Keratinocyte (primary cell): ENCODE data around the gene ERC1. TPM values are rescaled to one million over a fixed set of nuclear protein-coding genes. Genes with fewer than 3 reads are reported as not detected.

ENCODE experiments used
- DNase-seq: peaks from one replicate; pipeline ENCODE4 v3.0.0-alpha.2; 2011; ENCODE audit warnings: low read depth, missing footprints, low spot score
- FAIRE-seq: peaks from 2 replicates; lab custom pipeline; 2011; peaks lifted over from hg19 to GRCh38; lab: Jason Lieb, UNC
- H2AFZ ChIP-seq: 2 replicates; pipeline ENCODE4 v1.6.0; 2012; ENCODE audit warnings: low read length, control low read depth, inconsistent platforms; ENCODE audit not compliant: control insufficient read depth
- H3K27ac ChIP-seq: 2 replicates; pipeline ENCODE4 v1.5.1; 2011; ENCODE audit warnings: low read length; ENCODE audit not compliant: control insufficient read depth, insufficient read depth
- H3K27me3 ChIP-seq: 3 replicates; pipeline ENCODE4 v1.6.0; 2011; ENCODE audit warnings: low read length; ENCODE audit not compliant: control insufficient read depth, insufficient read depth; ENCODE audit errors: extremely low read depth
- H3K36me3 ChIP-seq, 2 experiments: 2 replicates in 1 of 2; 3 replicates in 1 of 2; pipeline ENCODE4 v1.5.1; 2011; ENCODE audit warnings: low read length in 2 of 2, mild to moderate bottlenecking in 1 of 2; ENCODE audit not compliant: control insufficient read depth in 2 of 2, insufficient read depth in 2 of 2; ENCODE audit errors: extremely low read depth in 1 of 2
- H3K4me1 ChIP-seq: 3 replicates; pipeline ENCODE4 v1.5.1; 2011; ENCODE audit warnings: low read length; ENCODE audit not compliant: control insufficient read depth, insufficient read depth; ENCODE audit errors: extremely low read depth
- H3K4me2 ChIP-seq: 3 replicates; pipeline ENCODE4 v1.6.0; 2011; ENCODE audit warnings: low read depth, low read length; ENCODE audit not compliant: control insufficient read depth, insufficient read depth; ENCODE audit errors: extremely low read depth
- H3K4me3 ChIP-seq, 3 experiments: fragments of 200-600 bp in 1 of 3; sonication (generic) in 1 of 3; 2 replicates in 2 of 3; 3 replicates in 1 of 3; pipeline ENCODE4 v1.5.1; 2011 to 2016; ENCODE audit warnings: low read length in 3 of 3, mild to moderate bottlenecking in 3 of 3, control low read depth in 2 of 3, inconsistent platforms in 1 of 3, low read depth in 1 of 3, mixed read lengths in 1 of 3, mixed run types in 1 of 3, moderate library complexity in 1 of 3; ENCODE audit not compliant: control insufficient read depth in 2 of 3, insufficient read depth in 2 of 3; ENCODE audit errors: extremely low read depth in 1 of 3
- H3K79me2 ChIP-seq: 2 replicates; pipeline ENCODE4 v1.6.0; 2012; ENCODE audit warnings: low read length; ENCODE audit not compliant: control insufficient read depth, insufficient read depth
- H3K9ac ChIP-seq: 3 replicates; pipeline ENCODE4 v1.6.0; 2011; ENCODE audit warnings: low read length; ENCODE audit not compliant: control insufficient read depth, insufficient read depth; ENCODE audit errors: extremely low read depth
- H3K9me1 ChIP-seq: 3 replicates; pipeline ENCODE4 v1.6.0; 2011; ENCODE audit warnings: low read length; ENCODE audit not compliant: control insufficient read depth, insufficient read depth; ENCODE audit errors: extremely low read depth
- H3K9me3 ChIP-seq: 2 replicates; pipeline ENCODE4 v1.5.1; 2012; ENCODE audit warnings: low read depth, low read length; ENCODE audit not compliant: control insufficient read depth
- H4K20me1 ChIP-seq: 3 replicates; pipeline ENCODE4 v1.6.0; 2011; ENCODE audit warnings: low read length; ENCODE audit not compliant: control insufficient read depth, insufficient read depth; ENCODE audit errors: extremely low read depth
- CTCF ChIP-seq, 3 experiments: IDR thresholded peaks in 1 of 3; conservative IDR thresholded peaks in 1 of 3; optimal IDR thresholded peaks in 1 of 3; 2 replicates in 2 of 3; 3 replicates in 1 of 3; pipeline versions ENCODE3 to v1.5.1; 2011; ENCODE audit warnings: low read length in 3 of 3, mild to moderate bottlenecking in 3 of 3, moderate library complexity in 2 of 3, control low read depth in 1 of 3, inconsistent platforms in 1 of 3; ENCODE audit not compliant: insufficient read depth in 2 of 3; ENCODE audit errors: extremely low read depth in 1 of 3
- EZH2 ChIP-seq: IDR thresholded peaks from one replicate; pipeline ENCODE4 v1.6.1; 2012; ENCODE audit warnings: inconsistent platforms, mild to moderate bottlenecking, low read length, moderate library complexity
- dilution Hi-C: fragments of 300-500 bp; cut with MboI; formaldehyde crosslinking; loops from one replicate; pipeline ENCODE4 v1.7.0; 2020; ENCODE audit warnings: low sequenced_read_pairs; ENCODE audit not compliant: extremely low pct_ligation_motif_present
- polyA plus RNA-seq, 5 experiments: library from polyadenylated mRNA; depleted of rRNA in 3 of 5; stranded (reverse) in 3 of 5; stranded (forward) in 1 of 5; unstranded in 1 of 5; fragments of >200 nt; gene quantifications; 1 replicate in 1 of 5; 2 replicates in 3 of 5; 3 replicates in 1 of 5; pipeline versions ENCODE4 v1.2.1 to v1.2.3, GENCODE V29; 2011 to 2012; ENCODE audit warnings: missing spikeins in 2 of 5, low read depth in 1 of 5, low replicate concordance in 1 of 5

Gene ERC1
- polyA plus RNA-seq, 1 donor (not counting 4 experiments of a cell fraction or from before 2014, with no cell fraction given): 16.1 TPM

- peaks cover 0 to 2% of the 10 kb centered on the region in 2 experiments for H3K36me3 ChIP-seq
Observed at GRCh38 chr12:1282670-1283315, 291.8 kb downstream of the ERC1 start.

GRCh38 chr12:1283316-1283715 is 292.3 kb downstream of the ERC1 start:
- dilution Hi-C loops: no loop called here
- H2AFZ ChIP-seq: no peak overlapping the region

More at GRCh38 chr12:1282670-1283315, 291.8 kb downstream of the ERC1 start:
- Histone ChIP-seq H4K20me1 (no peaks in the 10 kb centered on the region), H2AFZ (no peak overlapping the region), H3K4me1 (no peaks in the 10 kb centered on the region), H3K9me3 (no peaks in the 10 kb centered on the region), H3K27me3 (no peaks in the 10 kb centered on the region), H3K27ac (no peak overlapping the region), H3K79me2 (no peaks in the 10 kb centered on the region), H3K4me3 (no peak overlapping the region), H3K9ac (no peak overlapping the region), H3K9me1 (peaks cover 2% of the 10 kb centered on the region), H3K4me2 (no peak overlapping the region)
- dilution Hi-C loops: no loop called here
- no peak for TF ChIP-seq EZH2
- no peak for TF ChIP-seq CTCF (optimal IDR thresholded peaks at IDR 0.05 in 1 of 3, IDR thresholded peaks at IDR 0.05 in 1 of 3, conservative IDR thresholded peaks at IDR 0.05 in 1 of 3; ENCODE audit: extremely low read depth in 1 of 3, insufficient read depth in 2 of 3, low read length in 3 of 3)
- no peak for DNase-seq
- no peak for FAIRE-seq

More at GRCh38 chr12:1283316-1283715, 292.3 kb downstream of the ERC1 start:
- no peak overlapping the region for H3K4me3 ChIP-seq
- no peak overlapping the region for H3K27ac ChIP-seq
- no peaks in the 10 kb centered on the region for H3K4me1 ChIP-seq
- FAIRE-seq: no peak
- H3K36me3 ChIP-seq: peaks cover 0 to 2% of the 10 kb centered on the region in 2 experiments
- H3K4me2 ChIP-seq: no peak overlapping the region
- no peaks in the 10 kb centered on the region for H3K79me2 ChIP-seq
- H3K9ac ChIP-seq: no peak overlapping the region
- DNase-seq: no peak
- TF ChIP-seq EZH2 (no peak), CTCF (optimal IDR thresholded peaks at IDR 0.05 in 1 of 3, IDR thresholded peaks at IDR 0.05 in 1 of 3, conservative IDR thresholded peaks at IDR 0.05 in 1 of 3; ENCODE audit: extremely low read depth in 1 of 3, insufficient read depth in 2 of 3, low read length in 3 of 3) (no peak)
- H3K9me1 ChIP-seq: peaks cover 2% of the 10 kb centered on the region
- H3K9me3 ChIP-seq: no peaks in the 10 kb centered on the region
- H3K27me3 ChIP-seq: no peaks in the 10 kb centered on the region
- H4K20me1 ChIP-seq: no peaks in the 10 kb centered on the region
